ENCODE measurements around the gene HERC4.

DNA sequence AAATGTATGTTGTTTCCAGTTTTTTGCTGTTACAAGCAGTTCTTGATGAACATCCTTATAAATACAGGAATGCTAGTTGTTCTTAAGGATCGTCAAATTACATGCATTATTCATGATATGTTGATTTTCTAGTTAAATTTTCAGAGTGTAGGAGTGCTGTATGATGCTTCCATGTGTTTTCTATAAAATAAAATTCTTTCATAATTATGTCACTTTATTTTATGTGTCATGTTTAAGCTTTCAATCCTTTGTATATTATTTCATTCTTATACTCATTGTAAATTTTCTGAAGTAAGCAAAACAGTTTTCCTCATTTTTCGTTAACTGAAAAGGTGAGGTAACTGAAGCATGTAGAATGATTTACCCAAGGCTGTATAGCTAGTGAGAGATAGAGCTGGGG lies 17.4 kb upstream of the HERC4 start:
- TF ChIP-seq, protein P1, sequence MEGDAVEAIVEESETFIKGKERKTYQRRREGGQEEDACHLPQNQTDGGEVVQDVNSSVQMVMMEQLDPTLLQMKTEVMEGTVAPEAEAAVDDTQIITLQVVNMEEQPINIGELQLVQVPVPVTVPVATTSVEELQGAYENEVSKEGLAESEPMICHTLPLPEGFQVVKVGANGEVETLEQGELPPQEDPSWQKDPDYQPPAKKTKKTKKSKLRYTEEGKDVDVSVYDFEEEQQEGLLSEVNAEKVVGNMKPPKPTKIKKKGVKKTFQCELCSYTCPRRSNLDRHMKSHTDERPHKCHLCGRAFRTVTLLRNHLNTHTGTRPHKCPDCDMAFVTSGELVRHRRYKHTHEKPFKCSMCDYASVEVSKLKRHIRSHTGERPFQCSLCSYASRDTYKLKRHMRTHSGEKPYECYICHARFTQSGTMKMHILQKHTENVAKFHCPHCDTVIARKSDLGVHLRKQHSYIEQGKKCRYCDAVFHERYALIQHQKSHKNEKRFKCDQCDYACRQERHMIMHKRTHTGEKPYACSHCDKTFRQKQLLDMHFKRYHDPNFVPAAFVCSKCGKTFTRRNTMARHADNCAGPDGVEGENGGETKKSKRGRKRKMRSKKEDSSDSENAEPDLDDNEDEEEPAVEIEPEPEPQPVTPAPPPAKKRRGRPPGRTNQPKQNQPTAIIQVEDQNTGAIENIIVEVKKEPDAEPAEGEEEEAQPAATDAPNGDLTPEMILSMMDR (IDR thresholded peaks at IDR 0.05; ENCODE audit: insufficient read depth, low read depth, low read length): no peak
- TF ChIP-seq EZH2 (IDR thresholded peaks at IDR 0.05; ENCODE audit: insufficient read depth, low read length): no peak

Data from astrocyte (in vitro differentiated cells and primary cell).